GM12878 (cell line): ENCODE measurements around the gene OR14A2.

Experiments used
- EGR1 ChIP-seq, 2 experiments: IDR thresholded peaks; 1 replicate in 1 of 2; 2 replicates in 1 of 2; pipeline ENCODE4 v1.6.1; 2011 to 2012; ENCODE audit warnings: low read depth in 2 of 2, low read length in 2 of 2, borderline replicate concordance in 1 of 2, mild to moderate bottlenecking in 1 of 2, moderate library complexity in 1 of 2
- MYC ChIP-seq: IDR thresholded peaks from 2 replicates; pipeline ENCODE4 v1.6.1; 2011; ENCODE audit warnings: mild to moderate bottlenecking, low read length, moderate library complexity, inconsistent platforms; ENCODE audit not compliant: insufficient read depth, insufficient replicate concordance, insufficient read length, severe bottlenecking
- POLR2A ChIP-seq: IDR thresholded peaks from 2 replicates; pipeline ENCODE4 v1.6.1; 2011; ENCODE audit warnings: low read depth, mild to moderate bottlenecking, low read length
- POLR2AphosphoS5 ChIP-seq: IDR thresholded peaks from 2 replicates; pipeline ENCODE4 v1.6.1; 2011; ENCODE audit warnings: mild to moderate bottlenecking, low read length, inconsistent platforms
- SIN3A ChIP-seq: IDR thresholded peaks from 2 replicates; pipeline ENCODE4 v1.6.1; 2012; ENCODE audit warnings: low read depth, low read length, improper control_type of control experiment
- TAF1 ChIP-seq: IDR thresholded peaks from 2 replicates; pipeline ENCODE4 v1.6.1; 2011; ENCODE audit warnings: mild to moderate bottlenecking, low read depth, low read length, borderline replicate concordance
- ZNF687 ChIP-seq: fragments of 450-650 bp; IDR thresholded peaks from 2 replicates; pipeline ENCODE4 v1.6.1; 2017; ENCODE audit warnings: mild to moderate bottlenecking, moderate library complexity
- TF ChIP-seq, protein P1 (sequence below): fragments of 450-650 bp; IDR thresholded peaks from 2 replicates; pipeline ENCODE4 v1.6.1; 2017; ENCODE audit warnings: antibody characterized with exemption, mild to moderate bottlenecking, moderate library complexity
- TF ChIP-seq, protein P2 (sequence below), 3 experiments: IDR thresholded peaks in 2 of 3; conservative IDR thresholded peaks in 1 of 3; 2 replicates each; pipeline ENCODE4 v1.5.1; 2011; ENCODE audit warnings: low read depth in 3 of 3, low read length in 3 of 3, mild to moderate bottlenecking in 3 of 3, control low read depth in 2 of 3, moderate library complexity in 2 of 3, inconsistent platforms in 1 of 3, mixed read lengths in 1 of 3; ENCODE audit not compliant: control insufficient read depth in 2 of 3, insufficient read depth in 1 of 3; ENCODE audit errors: extremely low read depth in 1 of 3
- TF ChIP-seq, protein P3 (sequence below): fragments of 450-650 bp; IDR thresholded peaks from 2 replicates; pipeline ENCODE4 v1.6.1; 2017; ENCODE audit warnings: mild to moderate bottlenecking

- TF ChIP-seq, protein P1, sequence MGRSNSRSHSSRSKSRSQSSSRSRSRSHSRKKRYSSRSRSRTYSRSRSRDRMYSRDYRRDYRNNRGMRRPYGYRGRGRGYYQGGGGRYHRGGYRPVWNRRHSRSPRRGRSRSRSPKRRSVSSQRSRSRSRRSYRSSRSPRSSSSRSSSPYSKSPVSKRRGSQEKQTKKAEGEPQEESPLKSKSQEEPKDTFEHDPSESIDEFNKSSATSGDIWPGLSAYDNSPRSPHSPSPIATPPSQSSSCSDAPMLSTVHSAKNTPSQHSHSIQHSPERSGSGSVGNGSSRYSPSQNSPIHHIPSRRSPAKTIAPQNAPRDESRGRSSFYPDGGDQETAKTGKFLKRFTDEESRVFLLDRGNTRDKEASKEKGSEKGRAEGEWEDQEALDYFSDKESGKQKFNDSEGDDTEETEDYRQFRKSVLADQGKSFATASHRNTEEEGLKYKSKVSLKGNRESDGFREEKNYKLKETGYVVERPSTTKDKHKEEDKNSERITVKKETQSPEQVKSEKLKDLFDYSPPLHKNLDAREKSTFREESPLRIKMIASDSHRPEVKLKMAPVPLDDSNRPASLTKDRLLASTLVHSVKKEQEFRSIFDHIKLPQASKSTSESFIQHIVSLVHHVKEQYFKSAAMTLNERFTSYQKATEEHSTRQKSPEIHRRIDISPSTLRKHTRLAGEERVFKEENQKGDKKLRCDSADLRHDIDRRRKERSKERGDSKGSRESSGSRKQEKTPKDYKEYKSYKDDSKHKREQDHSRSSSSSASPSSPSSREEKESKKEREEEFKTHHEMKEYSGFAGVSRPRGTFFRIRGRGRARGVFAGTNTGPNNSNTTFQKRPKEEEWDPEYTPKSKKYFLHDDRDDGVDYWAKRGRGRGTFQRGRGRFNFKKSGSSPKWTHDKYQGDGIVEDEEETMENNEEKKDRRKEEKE: no peak
- TF ChIP-seq POLR2AphosphoS5: no peak
- TF ChIP-seq, protein P2, sequence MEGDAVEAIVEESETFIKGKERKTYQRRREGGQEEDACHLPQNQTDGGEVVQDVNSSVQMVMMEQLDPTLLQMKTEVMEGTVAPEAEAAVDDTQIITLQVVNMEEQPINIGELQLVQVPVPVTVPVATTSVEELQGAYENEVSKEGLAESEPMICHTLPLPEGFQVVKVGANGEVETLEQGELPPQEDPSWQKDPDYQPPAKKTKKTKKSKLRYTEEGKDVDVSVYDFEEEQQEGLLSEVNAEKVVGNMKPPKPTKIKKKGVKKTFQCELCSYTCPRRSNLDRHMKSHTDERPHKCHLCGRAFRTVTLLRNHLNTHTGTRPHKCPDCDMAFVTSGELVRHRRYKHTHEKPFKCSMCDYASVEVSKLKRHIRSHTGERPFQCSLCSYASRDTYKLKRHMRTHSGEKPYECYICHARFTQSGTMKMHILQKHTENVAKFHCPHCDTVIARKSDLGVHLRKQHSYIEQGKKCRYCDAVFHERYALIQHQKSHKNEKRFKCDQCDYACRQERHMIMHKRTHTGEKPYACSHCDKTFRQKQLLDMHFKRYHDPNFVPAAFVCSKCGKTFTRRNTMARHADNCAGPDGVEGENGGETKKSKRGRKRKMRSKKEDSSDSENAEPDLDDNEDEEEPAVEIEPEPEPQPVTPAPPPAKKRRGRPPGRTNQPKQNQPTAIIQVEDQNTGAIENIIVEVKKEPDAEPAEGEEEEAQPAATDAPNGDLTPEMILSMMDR (IDR thresholded peaks at IDR 0.05 in 2 of 3, conservative IDR thresholded peaks at IDR 0.05 in 1 of 3; ENCODE audit: control insufficient read depth in 2 of 3, extremely low read depth in 1 of 3, insufficient read depth in 1 of 3, low read depth in 3 of 3, low read length in 3 of 3): no peak
- no peak for TF ChIP-seq TAF1
- TF ChIP-seq POLR2A: no peak
- TF ChIP-seq SIN3A: no peak
- TF ChIP-seq ZNF687: no peak
- TF ChIP-seq, protein P3, sequence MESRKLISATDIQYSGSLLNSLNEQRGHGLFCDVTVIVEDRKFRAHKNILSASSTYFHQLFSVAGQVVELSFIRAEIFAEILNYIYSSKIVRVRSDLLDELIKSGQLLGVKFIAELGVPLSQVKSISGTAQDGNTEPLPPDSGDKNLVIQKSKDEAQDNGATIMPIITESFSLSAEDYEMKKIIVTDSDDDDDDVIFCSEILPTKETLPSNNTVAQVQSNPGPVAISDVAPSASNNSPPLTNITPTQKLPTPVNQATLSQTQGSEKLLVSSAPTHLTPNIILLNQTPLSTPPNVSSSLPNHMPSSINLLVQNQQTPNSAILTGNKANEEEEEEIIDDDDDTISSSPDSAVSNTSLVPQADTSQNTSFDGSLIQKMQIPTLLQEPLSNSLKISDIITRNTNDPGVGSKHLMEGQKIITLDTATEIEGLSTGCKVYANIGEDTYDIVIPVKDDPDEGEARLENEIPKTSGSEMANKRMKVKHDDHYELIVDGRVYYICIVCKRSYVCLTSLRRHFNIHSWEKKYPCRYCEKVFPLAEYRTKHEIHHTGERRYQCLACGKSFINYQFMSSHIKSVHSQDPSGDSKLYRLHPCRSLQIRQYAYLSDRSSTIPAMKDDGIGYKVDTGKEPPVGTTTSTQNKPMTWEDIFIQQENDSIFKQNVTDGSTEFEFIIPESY: no peak
- no peak for TF ChIP-seq MYC
- TF ChIP-seq EGR1 (IDR thresholded peaks at IDR 0.05; ENCODE audit: borderline replicate concordance in 1 of 2, low read depth in 2 of 2, low read length in 2 of 2): no peak
These were observed 46.6 kb downstream of the OR14A2 start for GRCh38 chr1:247701338-247701737.
